Gastroesophageal sphincter (tissue), 4 donors: ENCODE measurements around the gene FRK. TPM values are rescaled to one million over a fixed set of nuclear protein-coding genes. Genes with fewer than 3 reads are reported as not detected.

ENCODE experiments used
- ATAC-seq: fragments of 150-250 bp; one replicate; pipeline ENCODE4 v1.9.1; 2016; ENCODE audit warnings: mild to moderate bottlenecking, moderate library complexity
- H3K27ac ChIP-seq, 4 donors: fragments of 200-600 bp; sonication (generic) in 3 of 4; 1 replicate in 3 of 4; 2 replicates in 1 of 4; pipeline ENCODE4 v1.5.1; 2016 to 2019
- H3K27me3 ChIP-seq: fragments of 200-600 bp; sonication (generic); one replicate; pipeline ENCODE4 v1.5.1; 2019
- H3K36me3 ChIP-seq, 2 donors: fragments of 200-600 bp; sonication (generic); one replicate each; pipeline ENCODE4 v1.5.1; 2019; ENCODE audit warnings: control low read depth in 1 of 2
- H3K4me1 ChIP-seq, 3 donors: fragments of 200-600 bp; sonication (generic); 1 replicate in 2 of 3; 2 replicates in 1 of 3; pipeline ENCODE4 v1.5.1; 2016 to 2019; ENCODE audit warnings: control low read depth in 2 of 3
- H3K4me3 ChIP-seq, 2 donors: fragments of 200-600 bp; sonication (generic); one replicate each; pipeline ENCODE4 v1.5.1; 2019; ENCODE audit warnings: mild to moderate bottlenecking in 1 of 2, moderate library complexity in 1 of 2
- H3K9me3 ChIP-seq, 3 donors: fragments of 200-600 bp; sonication (generic); one replicate each; pipeline ENCODE4 v1.5.1; 2017 to 2019; ENCODE audit warnings: control low read depth in 2 of 3
- CTCF ChIP-seq, 4 experiments: fragments of 200-600 bp in 2 of 4; fragments of 450-650 bp in 2 of 4; sonication (generic) in 1 of 4; IDR thresholded peaks; one replicate each; pipeline ENCODE4 v1.5.1; 2017 to 2019; ENCODE audit warnings: antibody characterized with exemption in 4 of 4, mild to moderate bottlenecking in 2 of 4, moderate library complexity in 2 of 4
- EP300 ChIP-seq: sonication (generic); formaldehyde crosslinking; IDR thresholded peaks from one replicate; pipeline ENCODE4 v1.6.1; 2017; ENCODE audit warnings: antibody characterized with exemption, mild to moderate bottlenecking
- POLR2A ChIP-seq, 2 donors: fragments of 450-650 bp; IDR thresholded peaks; one replicate each; pipeline ENCODE4 v1.6.1; 2017; ENCODE audit warnings: antibody characterized with exemption in 2 of 2, mild to moderate bottlenecking in 2 of 2, moderate library complexity in 1 of 2
- POLR2AphosphoS5 ChIP-seq: sonication (generic); formaldehyde crosslinking; IDR thresholded peaks from one replicate; pipeline ENCODE4 v1.6.1; 2017; ENCODE audit warnings: antibody characterized with exemption
- WGBS, 2 donors: methylation state at CpG; one replicate each; pipeline ENCODE4 v1.1.5; 2018; ENCODE audit warnings: low coverage in 1 of 2; 5-methylcytosine and 5-hydroxymethylcytosine counted together
- total RNA-seq, 4 donors: library from RNA; depleted of rRNA; stranded (reverse); fragments of >200 nt; gene quantifications; one replicate each; pipeline ENCODE4 v1.1.0, GENCODE V29; 2016

Gene FRK
- total RNA-seq, 4 donors from 2014 or later: 0.42 to 1.9 (median 1.3) TPM

DNA sequence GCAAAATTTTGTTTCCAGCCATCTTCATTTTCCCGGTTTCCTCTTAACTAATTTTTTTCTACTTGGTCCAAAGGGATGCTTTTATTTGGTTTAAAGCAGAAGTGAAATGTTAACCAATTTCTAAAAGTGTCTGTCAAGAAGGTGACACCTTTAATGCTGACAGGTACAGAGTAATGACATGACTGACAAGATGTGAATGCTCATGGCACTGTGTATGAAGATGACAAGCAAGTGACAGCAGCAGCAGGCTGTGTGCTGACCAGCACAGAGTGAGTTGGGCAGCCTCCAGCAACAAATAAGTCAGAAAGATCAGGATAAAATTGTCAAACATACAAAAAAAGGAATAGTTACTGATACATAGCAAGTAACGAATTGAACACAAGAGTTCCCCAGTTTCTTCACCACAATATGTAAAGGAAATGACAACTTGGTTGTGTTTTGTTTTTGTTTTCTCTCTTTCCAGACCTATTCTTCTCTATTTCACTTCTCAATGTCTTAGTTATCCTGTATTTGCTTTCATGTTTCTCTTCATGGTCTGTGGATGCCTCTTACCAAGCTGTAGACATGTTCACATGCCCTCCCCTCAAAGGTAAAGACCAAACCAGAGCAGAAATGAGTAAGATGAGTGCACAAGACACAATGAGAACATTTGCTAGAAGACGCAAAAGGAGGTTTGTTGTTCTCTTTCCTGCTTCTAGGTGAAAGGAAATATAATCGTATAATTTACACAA is 174.9 kb downstream of the FRK start:
- no peak for ATAC-seq
- TF ChIP-seq POLR2A (IDR thresholded peaks at IDR 0.05): no peak
- TF ChIP-seq CTCF (IDR thresholded peaks at IDR 0.05): no peak
- TF ChIP-seq POLR2AphosphoS5: no peak
- TF ChIP-seq EP300: no peak
- 54 to 76% methylated on average over 3 to 4 of the region's 4 CpGs for WGBS, 2 donors

GRCh38 chr6:115882771-115883170 is 177.9 kb downstream of the FRK start:
- Histone ChIP-seq H3K27ac (no peak overlapping the region), H3K4me3 (no peak overlapping the region), H3K27me3 (no peaks in the 10 kb centered on the region), H3K9me3 (no peaks in the 10 kb centered on the region), H3K4me1 (no peaks in the 10 kb centered on the region), H3K36me3 (no peaks in the 10 kb centered on the region)
- TF ChIP-seq POLR2A (IDR thresholded peaks at IDR 0.05) (no peak), POLR2AphosphoS5 (no peak), EP300 (no peak), CTCF (IDR thresholded peaks at IDR 0.05) (no peak)
- WGBS, 2 donors: 35 to 56% methylated on average over 2 of the region's 2 CpGs
- no peak for ATAC-seq

More for the DNA sequence above, 174.9 kb downstream of the FRK start:
- H3K9me3 ChIP-seq: no peaks in the 10 kb centered on the region
- no peak overlapping the region for H3K4me3 ChIP-seq
- no peaks in the 10 kb centered on the region for H3K36me3 ChIP-seq
- H3K4me1 ChIP-seq: no peaks in the 10 kb centered on the region
- H3K27ac ChIP-seq: no peak overlapping the region
- no peaks in the 10 kb centered on the region for H3K27me3 ChIP-seq

- H3K4me3 ChIP-seq: no peak overlapping the region
Measured at GRCh38 chr6:115882174-115882573, 178.5 kb downstream of the FRK start.

More at GRCh38 chr6:115882174-115882573, 178.5 kb downstream of the FRK start:
- H3K4me1 ChIP-seq: no peaks in the 10 kb centered on the region
- no peaks in the 10 kb centered on the region for H3K27me3 ChIP-seq
- WGBS, 2 donors: 50 to 56% methylated on average over 3 to 5 of the region's 5 CpGs
- no peaks in the 10 kb centered on the region for H3K36me3 ChIP-seq
- H3K9me3 ChIP-seq: no peaks in the 10 kb centered on the region
- TF ChIP-seq POLR2A (IDR thresholded peaks at IDR 0.05): no peak
- TF ChIP-seq CTCF (IDR thresholded peaks at IDR 0.05): no peak
- no peak for TF ChIP-seq EP300
- TF ChIP-seq POLR2AphosphoS5: no peak
- ATAC-seq: no peak
- no peak overlapping the region for H3K27ac ChIP-seq

Other genes with a start within 250 kb of the FRK start
- gene NT5DC1, start 40.0 kb upstream of the FRK start, total RNA-seq: 10 to 100 TPM in 2 of 4 donors, 1 to 10 TPM in 2; 7.1 to 17.4 (median 12.6) TPM
- not detected for gene COL10A1, start 65.2 kb upstream of the FRK start, total RNA-seq
- 10 to 100 TPM; 19.1 to 28.5 (median 20.0) TPM for gene TSPYL4, start 193.2 kb upstream of the FRK start, total RNA-seq
- gene TSPYL1, start 219.0 kb upstream of the FRK start, total RNA-seq: 100 to 1,000 TPM in 3 of 4 donors, 10 to 100 TPM in 1; 99.3 to 105 (median 100) TPM